ENCODE data around the gene RPL10L.

RPL10L gene

GRCh38 chr14:46651526-46652144 lies at the start of gene RPL10L:
TSS of gene RPL10L (minus strand) at chr14:46651781. CDS start at chr14:46651736, 45 bp downstream.
- DNase-seq (ENCODE audit: extremely low read depth in 1 of 2, low read depth in 1 of 2), result no peak

- DNase-seq (ENCODE audit: extremely low read depth in 1 of 2, low read depth in 1 of 2), result no peak
Measured at GRCh38 chr14:46691819-46692218, 40.2 kb upstream of the RPL10L start.

- DNase-seq (ENCODE audit: extremely low read depth in 1 of 2, low read depth in 1 of 2), result no peak
Measured at GRCh38 chr14:46686652-46687051, 35.1 kb upstream of the RPL10L start.

- no peak for DNase-seq (ENCODE audit: extremely low read depth in 1 of 2, low read depth in 1 of 2)
Measured at GRCh38 chr14:46672128-46672527, 20.5 kb upstream of the RPL10L start.

GRCh38 chr14:46663382-46663781 lies 11.8 kb upstream of the RPL10L start:
- DNase-seq (ENCODE audit: extremely low read depth in 1 of 2, low read depth in 1 of 2), result no peak

- DNase-seq (ENCODE audit: extremely low read depth in 1 of 2, low read depth in 1 of 2), result no peak
Measured at GRCh38 chr14:46661728-46662127, 10.1 kb upstream of the RPL10L start.

GRCh38 chr14:46653031-46653755 lies 1.6 kb upstream of the RPL10L start:
- no peak for DNase-seq (ENCODE audit: extremely low read depth in 1 of 2, low read depth in 1 of 2)

GRCh38 chr14:46646796-46647195 lies 4.8 kb downstream of the RPL10L start:
- DNase-seq (ENCODE audit: extremely low read depth in 1 of 2, low read depth in 1 of 2), result no peak

- DNase-seq (ENCODE audit: extremely low read depth in 1 of 2, low read depth in 1 of 2), result no peak
Measured at GRCh38 chr14:46626876-46627275, 24.7 kb downstream of the RPL10L start.
